DND-41 (cell line): ENCODE results near the gene HNRNPUL1.

Experiments
- ATAC-seq: fragments of 200-7000 bp; cut with Tn5 transposase; 3 replicates; pipeline ENCODE4 v1.9.1; 2021; ENCODE audit warnings: low read depth; ENCODE audit not compliant: insufficient read depth
- DNase-seq: peaks from one replicate; pipeline ENCODE4 v3.0.0-alpha.2; 2020
- H2AFZ ChIP-seq: 2 replicates; pipeline ENCODE4 v1.6.0; 2012; ENCODE audit warnings: low read depth, low read length
- H3K27ac ChIP-seq: 2 replicates; pipeline ENCODE4 v1.5.1; 2012; ENCODE audit warnings: low read length, inconsistent platforms
- H3K27me3 ChIP-seq: fragments of 200-600 bp; sonication (generic); 2 replicates; pipeline ENCODE4 v1.6.0; 2012; ENCODE audit warnings: low read length, mild to moderate bottlenecking, inconsistent platforms; ENCODE audit not compliant: insufficient read depth, poor library complexity
- H3K36me3 ChIP-seq: 2 replicates; pipeline ENCODE4 v1.5.1; 2012; ENCODE audit warnings: low read length, inconsistent platforms; ENCODE audit not compliant: insufficient read depth
- H3K4me1 ChIP-seq: 2 replicates; pipeline ENCODE4 v1.5.1; 2012; ENCODE audit warnings: mild to moderate bottlenecking, low read length; ENCODE audit not compliant: insufficient read depth
- H3K4me2 ChIP-seq: 2 replicates; pipeline ENCODE4 v1.6.0; 2012; ENCODE audit warnings: mild to moderate bottlenecking, moderate library complexity, low read length, inconsistent platforms; ENCODE audit not compliant: insufficient read depth
- H3K4me3 ChIP-seq, 2 experiments: fragments of 200-600 bp in 1 of 2; shearing (Covaris generic) in 1 of 2; 2 replicates each; pipeline ENCODE4 v1.5.1; 2012 to 2016; ENCODE audit warnings: inconsistent platforms in 2 of 2, low read length in 2 of 2, mild to moderate bottlenecking in 2 of 2, low read depth in 1 of 2, moderate library complexity in 1 of 2
- H3K79me2 ChIP-seq: 2 replicates; pipeline ENCODE4 v1.6.0; 2012; ENCODE audit warnings: low read length, inconsistent platforms; ENCODE audit not compliant: insufficient read depth
- H3K9ac ChIP-seq: 2 replicates; pipeline ENCODE4 v1.6.0; 2012; ENCODE audit warnings: low read depth, mild to moderate bottlenecking, inconsistent platforms, low read length, moderate library complexity
- H3K9me3 ChIP-seq: 2 replicates; pipeline ENCODE4 v1.5.1; 2012; ENCODE audit warnings: low read length, moderate library complexity, mild to moderate bottlenecking, inconsistent platforms; ENCODE audit not compliant: insufficient read depth, severe bottlenecking
- H4K20me1 ChIP-seq: 2 replicates; pipeline ENCODE4 v1.6.0; 2012; ENCODE audit warnings: low read length; ENCODE audit not compliant: insufficient read depth
- EZH2 ChIP-seq: IDR thresholded peaks from 3 replicates; pipeline ENCODE4 v1.6.1; 2012; ENCODE audit warnings: borderline replicate concordance, low read depth, mild to moderate bottlenecking, moderate library complexity, low read length, inconsistent platforms; ENCODE audit not compliant: severe bottlenecking
- TF ChIP-seq, protein P1 (sequence below): IDR thresholded peaks from 2 replicates; pipeline ENCODE4 v1.5.1; 2012; ENCODE audit warnings: borderline replicate concordance, low read length, moderate library complexity, mild to moderate bottlenecking; ENCODE audit not compliant: poor library complexity, severe bottlenecking; ENCODE audit errors: extremely low read depth

HNRNPUL1 gene

DNA sequence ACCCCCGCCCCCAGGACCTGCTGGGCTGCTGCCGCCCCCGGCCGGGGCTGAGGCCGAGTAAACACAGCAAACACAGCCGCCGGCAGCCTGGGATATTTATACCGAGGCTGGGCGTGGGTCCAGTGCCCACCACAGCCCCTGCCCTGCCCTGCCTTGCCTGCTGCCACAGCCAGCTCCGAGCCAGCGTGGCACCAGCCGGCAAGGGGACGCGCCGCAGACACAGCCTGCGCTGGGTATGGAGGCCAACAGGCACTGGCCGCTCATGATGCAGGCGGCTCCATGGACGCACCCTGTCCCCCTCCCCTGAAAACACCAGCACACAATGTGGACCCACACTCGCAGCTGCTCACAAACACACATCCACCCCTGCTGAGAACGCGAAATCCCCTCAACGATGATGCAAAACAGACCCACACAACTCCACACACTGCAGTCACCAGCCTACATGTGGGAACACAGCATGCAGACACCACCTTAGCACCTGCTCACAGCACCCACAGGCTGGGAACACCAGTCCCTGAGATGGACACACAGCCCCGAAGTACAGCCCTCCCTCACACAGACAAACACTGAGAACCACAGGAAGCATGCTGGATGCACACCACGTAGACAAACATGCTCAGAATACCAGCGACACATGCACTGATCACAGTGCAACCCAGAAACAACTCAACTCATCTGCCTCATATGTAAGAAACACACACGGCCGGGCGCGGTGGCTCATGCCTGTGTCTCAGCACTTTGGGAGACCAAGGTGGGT, 62.0 kb downstream of the HNRNPUL1 start:
- Histone ChIP-seq H3K4me2 (no peak overlapping the region), H3K9ac (no peak overlapping the region), H3K27me3 (no peaks in the 10 kb centered on the region), H3K36me3 (peaks cover 87% of the 10 kb centered on the region), H4K20me1 (peaks cover 57% of the 10 kb centered on the region), H3K9me3 (no peaks in the 10 kb centered on the region), H3K4me1 (no peaks in the 10 kb centered on the region), H2AFZ (no peak overlapping the region), H3K27ac (no peak overlapping the region), H3K4me3 (no peak overlapping the region), H3K79me2 (peaks cover 20% of the 10 kb centered on the region)
- ATAC-seq (peak; percentile 12; the same call in 1 of the 3 replicates), DNase-seq (no peak)
- no peak for TF ChIP-seq EZH2
- TF ChIP-seq, protein P1, sequence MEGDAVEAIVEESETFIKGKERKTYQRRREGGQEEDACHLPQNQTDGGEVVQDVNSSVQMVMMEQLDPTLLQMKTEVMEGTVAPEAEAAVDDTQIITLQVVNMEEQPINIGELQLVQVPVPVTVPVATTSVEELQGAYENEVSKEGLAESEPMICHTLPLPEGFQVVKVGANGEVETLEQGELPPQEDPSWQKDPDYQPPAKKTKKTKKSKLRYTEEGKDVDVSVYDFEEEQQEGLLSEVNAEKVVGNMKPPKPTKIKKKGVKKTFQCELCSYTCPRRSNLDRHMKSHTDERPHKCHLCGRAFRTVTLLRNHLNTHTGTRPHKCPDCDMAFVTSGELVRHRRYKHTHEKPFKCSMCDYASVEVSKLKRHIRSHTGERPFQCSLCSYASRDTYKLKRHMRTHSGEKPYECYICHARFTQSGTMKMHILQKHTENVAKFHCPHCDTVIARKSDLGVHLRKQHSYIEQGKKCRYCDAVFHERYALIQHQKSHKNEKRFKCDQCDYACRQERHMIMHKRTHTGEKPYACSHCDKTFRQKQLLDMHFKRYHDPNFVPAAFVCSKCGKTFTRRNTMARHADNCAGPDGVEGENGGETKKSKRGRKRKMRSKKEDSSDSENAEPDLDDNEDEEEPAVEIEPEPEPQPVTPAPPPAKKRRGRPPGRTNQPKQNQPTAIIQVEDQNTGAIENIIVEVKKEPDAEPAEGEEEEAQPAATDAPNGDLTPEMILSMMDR, result no peak

DNA sequence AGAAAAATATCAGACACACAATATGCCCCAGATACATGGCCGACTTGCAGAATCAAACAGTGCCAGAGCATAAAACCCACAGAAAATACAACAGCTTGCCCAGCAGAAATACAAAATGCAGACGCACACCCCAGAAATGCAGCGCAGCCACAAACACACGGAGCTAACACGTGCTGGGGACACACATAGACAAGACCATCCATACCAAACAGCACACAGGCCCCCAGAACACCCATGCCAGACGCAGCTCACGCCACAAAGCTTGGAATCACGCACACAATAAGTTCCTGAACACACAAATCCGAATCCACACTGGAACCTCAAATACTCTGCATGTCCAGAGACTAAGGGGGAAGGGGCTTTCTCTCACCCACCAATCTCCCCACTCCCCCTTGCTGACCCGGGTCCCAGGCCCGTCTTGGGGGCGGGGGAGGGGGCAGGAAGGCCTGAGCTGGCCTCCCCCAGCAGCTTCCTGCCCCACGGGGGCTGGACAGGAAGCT, 63.0 kb downstream of the HNRNPUL1 start:
- H3K79me2 ChIP-seq, result peaks cover 20% of the 10 kb centered on the region
- DNase-seq (no peak), ATAC-seq (no peak)
- H3K27me3 ChIP-seq, result no peaks in the 10 kb centered on the region
- H3K36me3 ChIP-seq, result peaks cover 87% of the 10 kb centered on the region
- H3K9me3 ChIP-seq, result no peaks in the 10 kb centered on the region
- no peak overlapping the region for H3K9ac ChIP-seq
- peaks cover 56% of the 10 kb centered on the region for H4K20me1 ChIP-seq
- no peak overlapping the region for H2AFZ ChIP-seq
- no peak overlapping the region for H3K4me2 ChIP-seq
- H3K27ac ChIP-seq, result no peak overlapping the region
- no peaks in the 10 kb centered on the region for H3K4me1 ChIP-seq
- TF ChIP-seq, protein P1, result no peak
- no peak for TF ChIP-seq EZH2
- H3K4me3 ChIP-seq, result no peak overlapping the region

DNA sequence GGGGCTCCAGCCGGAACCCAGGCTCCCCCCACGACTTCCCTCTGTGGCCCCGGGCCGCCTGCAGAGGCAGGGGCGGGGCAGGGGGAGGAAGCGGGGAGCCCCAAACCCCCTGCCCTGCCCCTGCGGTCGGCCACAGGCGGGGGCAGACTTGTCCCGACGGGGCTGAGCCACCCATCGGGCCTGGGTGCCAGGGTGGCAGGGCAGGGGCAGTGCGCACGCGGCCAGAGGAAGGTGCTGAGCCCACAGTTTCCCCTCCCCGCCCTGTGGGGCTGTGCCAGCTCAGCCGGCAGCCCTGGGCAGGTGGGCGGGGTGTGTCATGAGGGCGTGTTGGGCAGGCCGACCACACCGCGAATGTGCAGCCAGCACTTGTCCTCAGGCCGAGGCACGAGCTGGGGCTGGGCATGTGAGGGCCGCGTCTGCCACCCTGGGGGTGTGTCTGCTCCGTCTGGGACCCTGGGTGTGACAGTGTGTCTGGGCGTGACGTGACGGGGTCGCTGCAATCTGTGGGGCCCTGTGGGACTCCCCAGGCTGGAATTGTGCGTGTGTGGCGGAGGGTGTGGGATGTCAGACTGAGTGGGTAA, 63.5 kb downstream of the HNRNPUL1 start:
- TF ChIP-seq, protein P1, result no peak
- TF ChIP-seq EZH2, result no peak

More for the DNA sequence above, 63.5 kb downstream of the HNRNPUL1 start:
- Histone ChIP-seq H3K4me2 (no peak overlapping the region), H3K4me3 (no peak overlapping the region), H3K27me3 (no peaks in the 10 kb centered on the region), H3K9me3 (no peaks in the 10 kb centered on the region), H3K79me2 (peaks cover 20% of the 10 kb centered on the region), H3K36me3 (peaks cover 87% of the 10 kb centered on the region), H3K27ac (no peak overlapping the region), H4K20me1 (peaks cover 58% of the 10 kb centered on the region), H3K9ac (no peak overlapping the region), H3K4me1 (no peaks in the 10 kb centered on the region), H2AFZ (no peak overlapping the region)
- DNase-seq (no peak), ATAC-seq (no peak)
